Stimulated activated CD4-positive, alpha-beta T cell treated with anti-CD3 and anti-CD28 coated beads, Interleukin-15, amount 100 ng/mL, for 48 hours (primary cell): ENCODE measurements around the gene RPRD1A.
"Not testable (repeated sequence)": the region's sequence is repeated elsewhere in the genome, so short reads cannot be mapped to it uniquely, and the experiment has no call there.

ENCODE experiments used
- DNase-seq, 2 donors: peaks; one replicate each; pipeline ENCODE4 v3.0.0-alpha.2; 2020; ENCODE audit warnings: low read depth in 2 of 2

RPRD1A gene

DNA sequence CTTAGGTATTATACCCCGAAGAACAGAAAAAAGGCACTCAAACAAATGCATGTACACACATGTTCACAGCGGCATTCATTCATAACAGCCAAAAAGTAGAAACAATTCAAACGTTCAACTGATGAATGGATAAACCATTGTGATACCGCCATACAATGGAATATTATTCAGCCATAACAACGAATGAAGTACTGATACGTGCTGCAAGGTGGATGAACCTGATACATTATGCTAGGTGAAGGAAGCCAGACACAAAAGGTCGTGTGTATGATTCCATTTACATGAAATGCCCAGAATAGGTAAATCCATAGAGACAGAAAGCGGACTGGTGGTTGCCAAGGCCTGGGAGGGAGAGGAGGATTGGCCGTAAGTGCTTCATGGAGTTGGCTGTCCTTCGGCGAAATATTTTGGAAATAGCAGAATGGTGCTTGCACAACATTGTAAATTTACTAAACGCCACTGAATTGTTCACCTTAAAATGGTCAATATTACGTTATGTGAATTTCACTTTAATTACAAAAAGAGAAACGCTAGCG lies 95.6 kb downstream of the RPRD1A start:
- DNase-seq, result no peak

DNA sequence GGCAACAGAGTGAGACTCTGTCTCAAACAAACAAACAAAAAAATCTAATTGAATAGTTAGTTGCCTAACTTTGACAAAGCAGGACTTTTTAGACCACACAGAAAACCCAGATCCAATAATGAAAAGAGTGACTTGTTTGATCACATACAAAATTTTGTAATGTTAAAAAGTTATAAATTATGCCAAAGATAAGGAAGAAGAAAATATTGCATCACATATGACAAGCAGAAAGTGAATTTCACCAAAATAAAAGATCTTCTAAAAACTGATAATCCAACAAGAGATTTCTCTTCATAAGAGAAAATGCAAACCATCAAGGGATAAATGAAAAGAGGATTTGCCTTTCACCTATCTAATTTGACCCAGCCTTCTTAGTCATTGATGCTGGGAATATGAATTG lies 97.7 kb downstream of the RPRD1A start:
- DNase-seq, result no peak

DNA sequence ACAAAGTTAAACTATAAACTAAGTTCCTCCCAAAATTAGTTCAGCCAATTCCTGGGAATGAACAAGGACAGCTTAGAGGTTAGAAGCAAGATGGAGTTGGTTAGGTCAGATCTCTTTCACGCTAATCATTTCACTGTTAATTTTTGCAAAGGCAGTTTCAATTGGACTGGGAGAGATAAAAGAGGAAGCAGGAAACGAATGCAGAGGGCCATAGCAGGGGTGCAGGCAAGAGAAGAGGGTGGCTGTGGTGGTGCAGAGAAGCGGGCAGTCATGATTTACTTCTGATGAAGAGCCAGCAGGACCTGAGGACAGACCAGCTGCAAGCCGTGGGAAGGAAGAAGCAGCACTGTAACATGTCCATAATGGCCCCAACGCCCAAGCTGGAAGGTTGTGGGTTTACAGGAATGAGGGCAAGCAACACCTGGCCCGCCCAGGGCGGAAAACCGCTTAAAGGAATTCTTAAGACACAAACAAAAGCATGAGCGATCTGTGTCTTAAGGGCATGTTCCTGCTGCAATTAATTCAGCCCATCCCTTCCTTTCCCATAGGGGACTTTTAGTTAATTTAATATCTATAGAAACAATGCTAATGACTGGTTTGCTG lies 99.0 kb downstream of the RPRD1A start:
- DNase-seq, result no peak

DNA sequence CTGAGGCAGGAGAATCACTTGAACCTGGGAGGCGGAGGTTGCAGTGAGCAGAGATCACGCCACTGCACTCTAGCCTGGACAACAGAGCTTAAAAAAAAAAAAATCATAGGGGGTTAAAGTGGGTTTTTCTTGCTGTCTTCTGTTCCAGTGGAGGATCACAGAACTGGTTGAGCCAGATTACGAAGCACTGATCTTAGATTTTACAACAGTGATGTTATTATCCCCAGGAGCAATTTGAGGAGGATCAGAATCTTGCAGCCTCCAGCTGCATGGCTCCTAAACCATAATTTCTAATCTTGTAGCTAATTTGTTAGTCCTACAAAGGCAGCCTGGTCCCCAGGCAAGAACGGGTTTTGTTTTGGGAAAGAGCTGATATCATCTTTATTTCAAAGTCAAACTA lies 99.5 kb downstream of the RPRD1A start:
- not testable (repeated sequence) for DNase-seq

DNA sequence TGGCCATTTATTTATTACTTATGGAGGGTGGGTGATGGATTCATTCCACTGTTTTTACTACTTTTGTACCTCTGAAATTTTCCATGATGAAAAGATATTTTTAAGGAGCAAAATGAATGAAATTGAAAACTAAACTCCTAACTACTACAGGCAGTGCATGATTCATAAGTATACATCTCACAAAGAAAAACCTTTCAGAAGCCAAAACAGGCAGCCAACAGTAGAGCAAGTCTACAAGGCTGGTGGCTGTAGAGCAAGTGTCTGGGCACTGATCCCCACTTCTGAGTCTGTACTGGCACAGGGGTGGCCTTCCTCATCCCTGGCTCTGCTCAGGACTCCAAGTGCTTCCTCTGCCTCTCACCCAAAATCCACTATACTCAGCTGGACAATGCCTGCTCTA lies 103.0 kb downstream of the RPRD1A start:
- DNase-seq, result no peak

DNA sequence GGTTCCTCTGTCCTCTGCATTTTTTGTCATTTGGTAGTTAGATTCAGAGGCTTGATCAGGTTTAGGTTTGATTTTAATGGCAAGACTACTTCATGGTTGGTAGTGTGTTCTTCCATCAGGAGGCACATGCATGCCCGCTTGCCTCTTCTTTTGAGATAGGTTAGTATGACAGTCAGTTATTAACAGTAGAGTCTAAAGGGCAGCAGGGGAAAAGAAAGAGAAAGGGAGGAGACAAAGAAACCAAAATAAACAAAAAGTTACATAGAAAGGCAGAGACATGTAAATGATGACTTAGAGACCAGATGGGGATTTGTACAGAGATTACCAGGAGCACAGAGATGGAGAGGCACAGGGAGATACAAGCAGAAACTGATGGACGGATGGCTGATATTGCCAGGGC lies 105.0 kb downstream of the RPRD1A start:
- no peak for DNase-seq

DNA sequence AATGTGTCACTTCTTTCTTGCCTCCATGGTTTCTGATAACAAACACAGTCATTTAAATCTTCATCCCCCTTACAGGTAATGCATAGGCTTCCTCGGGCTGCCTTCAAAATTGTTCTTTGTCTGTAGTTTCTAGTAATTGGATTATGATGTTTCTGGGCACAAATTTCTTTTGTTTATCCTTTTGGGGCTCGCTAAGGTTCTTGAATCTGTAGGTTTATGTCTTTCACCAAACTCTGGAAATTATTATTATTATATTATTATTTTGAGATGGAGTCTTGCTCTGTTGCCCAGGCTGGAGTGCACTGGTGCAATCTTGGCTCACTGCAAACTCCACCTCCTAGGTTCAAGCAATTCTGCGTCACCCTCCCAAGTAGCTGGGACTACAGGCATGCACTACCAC lies 111.1 kb downstream of the RPRD1A start:
- no peak for DNase-seq

DNA sequence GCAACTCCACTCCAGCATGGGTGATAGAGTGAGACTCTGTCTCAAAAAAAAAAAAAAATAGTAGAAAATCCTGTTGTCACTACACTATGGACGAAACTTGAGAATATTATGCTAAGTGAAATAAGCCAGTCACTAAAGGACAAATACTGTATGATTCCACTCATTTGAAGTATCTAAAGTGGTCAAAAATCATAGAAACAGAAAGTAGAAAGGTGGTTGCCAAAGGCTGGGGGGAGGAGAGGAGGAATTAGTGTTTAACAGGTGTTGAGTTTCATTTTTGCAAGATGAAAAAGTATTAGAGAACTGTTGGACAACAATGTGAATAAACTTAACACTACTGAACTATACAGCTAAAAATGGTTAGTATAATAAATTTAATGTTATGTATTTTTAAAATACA lies 113.7 kb downstream of the RPRD1A start:
- DNase-seq, result no peak

DNA sequence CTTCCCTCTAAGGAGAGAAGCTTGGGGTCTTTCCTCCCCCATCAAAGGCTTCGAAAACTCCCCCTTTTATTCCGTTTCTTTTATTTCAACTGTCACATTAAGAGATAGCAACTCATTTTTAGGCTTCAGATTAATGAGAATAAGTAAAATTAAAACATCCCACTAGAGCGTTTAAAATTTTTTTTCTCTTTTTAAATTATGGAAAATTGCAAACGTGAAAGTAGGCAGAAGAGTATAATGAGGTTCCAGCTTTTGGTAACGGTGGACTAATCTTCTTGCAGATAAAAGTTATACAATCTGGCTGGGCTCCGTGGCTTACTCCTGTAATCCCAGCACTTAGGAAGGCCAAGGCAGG lies 116.8 kb downstream of the RPRD1A start:
- no peak for DNase-seq

DNA sequence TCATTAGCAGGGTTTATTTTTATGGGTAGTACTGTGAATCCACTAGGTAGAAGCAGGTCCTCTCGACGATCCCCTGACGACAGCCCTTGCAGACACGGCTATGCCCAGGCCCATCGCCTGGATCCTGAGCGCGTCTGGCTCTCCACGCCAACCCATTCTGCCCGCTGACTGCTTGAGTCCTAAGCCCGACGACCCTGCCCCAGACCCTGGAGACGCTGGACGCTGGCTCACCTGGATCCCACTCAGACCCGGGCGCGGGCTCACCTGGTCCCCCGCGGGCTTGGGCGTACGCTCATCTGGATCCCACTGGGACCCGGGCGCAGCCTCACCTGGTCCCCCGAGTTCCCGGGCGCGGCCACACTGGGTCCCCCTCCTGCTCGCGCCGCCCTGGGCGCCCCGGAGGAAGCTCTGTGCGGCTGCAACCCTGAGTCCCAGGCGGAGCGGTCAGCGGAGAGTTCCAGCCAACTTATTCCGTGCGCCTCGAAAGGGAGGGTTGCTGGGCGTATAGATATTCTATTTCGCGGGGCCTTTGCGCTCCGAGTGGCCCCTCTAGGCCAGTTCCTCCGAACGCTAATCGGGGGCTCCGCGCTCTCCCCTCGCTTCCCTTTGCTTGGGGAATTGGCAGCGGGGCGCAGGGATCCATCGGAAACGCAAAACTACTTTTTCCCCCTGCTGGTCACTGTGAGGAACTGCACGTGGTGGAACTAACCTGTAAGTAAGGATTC lies 117.3 kb downstream of the RPRD1A start:
- DNase-seq, result no peak

DNA sequence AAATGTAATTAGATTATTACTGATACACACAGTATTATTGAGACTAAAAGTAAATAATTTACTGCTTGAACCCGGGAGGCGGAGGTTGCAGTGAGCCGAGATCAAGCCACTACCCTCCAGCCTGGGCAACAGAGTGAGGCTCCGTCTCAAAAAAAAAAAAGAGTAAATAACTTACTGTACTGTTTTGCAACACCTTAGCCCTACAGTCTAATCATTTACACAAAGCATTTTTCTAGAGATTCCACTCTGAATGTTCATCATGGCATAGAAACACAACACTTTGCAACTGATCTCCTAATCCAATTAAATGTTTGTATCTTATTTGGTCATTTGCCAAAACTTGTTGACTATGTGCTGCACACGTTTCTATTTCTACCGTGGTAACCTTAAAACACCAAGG lies 118.3 kb downstream of the RPRD1A start:
- DNase-seq, result no peak

DNA sequence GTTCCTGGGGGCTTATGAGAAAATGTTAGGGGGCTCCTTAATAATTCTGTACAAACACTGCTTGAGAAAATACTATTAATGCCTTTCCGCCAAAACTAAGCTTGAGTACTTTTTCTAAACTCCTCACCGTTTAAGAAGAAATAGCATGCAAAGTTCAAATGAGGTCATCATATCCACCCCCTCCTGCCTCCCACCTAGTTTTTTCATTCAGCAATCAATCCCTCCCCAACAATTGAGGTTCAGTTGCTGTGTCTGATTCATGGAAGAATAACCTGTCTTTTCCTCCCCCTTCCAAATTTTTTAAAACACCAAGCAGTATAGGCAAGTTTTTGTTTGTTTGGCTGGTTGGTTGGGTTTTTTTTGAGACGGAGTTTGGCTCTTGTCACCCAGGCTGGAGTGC lies 119.3 kb downstream of the RPRD1A start:
- no peak for DNase-seq

DNA sequence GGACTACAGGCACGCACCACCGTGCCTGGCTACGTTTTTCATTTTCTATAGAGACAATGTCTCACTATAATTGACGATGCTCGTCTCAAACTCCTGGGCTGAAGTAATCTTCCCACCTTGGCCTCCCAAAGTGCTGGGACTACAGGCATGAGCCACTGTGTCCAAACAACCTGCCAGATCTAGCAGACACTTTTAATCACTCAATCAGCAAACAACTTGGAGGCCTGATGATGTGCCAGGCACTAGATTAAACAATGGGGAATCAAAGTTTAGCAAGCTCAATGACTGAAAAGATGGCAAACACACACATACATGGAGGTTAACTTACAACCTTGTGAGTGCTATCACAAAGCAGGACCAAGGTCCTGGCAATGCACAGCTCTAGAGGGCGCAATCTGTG lies 124.7 kb downstream of the RPRD1A start:
- DNase-seq, result no peak

DNA sequence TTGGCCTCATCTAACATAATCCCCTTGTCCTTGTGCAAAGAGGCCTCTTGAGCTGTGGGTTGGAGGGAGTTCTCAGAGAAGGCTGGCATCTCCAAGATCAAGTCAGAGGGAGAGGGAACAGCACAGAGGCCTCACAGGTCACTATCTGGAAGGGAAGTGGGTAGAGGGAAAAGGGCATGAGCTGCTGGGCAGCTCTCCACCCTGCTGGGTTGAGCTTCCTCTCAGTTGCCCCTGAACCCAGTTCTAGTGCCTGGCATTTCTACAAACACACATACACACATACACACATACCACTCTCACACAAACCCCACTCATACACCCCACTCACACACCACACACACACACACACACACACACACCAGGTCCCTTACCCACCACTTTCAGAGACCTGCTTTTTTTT lies 125.2 kb downstream of the RPRD1A start:
- no peak for DNase-seq

DNA sequence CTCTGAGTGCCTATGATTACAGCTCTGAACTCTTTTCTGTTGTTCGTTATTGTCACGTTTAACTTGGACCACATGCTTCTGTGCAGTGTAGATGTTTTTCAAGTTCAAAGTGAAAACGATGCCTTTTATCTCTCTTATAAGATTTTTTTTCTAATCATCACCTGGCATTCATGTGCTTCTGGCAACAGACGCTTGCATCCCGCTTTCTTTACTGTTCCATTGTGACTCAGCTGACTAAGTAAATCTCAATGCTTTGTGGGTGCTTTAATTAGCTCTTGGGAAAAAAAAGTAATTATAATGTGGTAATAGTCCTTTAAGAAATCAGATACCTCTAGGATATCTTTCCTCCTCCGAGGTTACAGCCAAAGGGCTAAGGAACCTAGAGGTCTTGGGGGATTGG lies 126.1 kb downstream of the RPRD1A start:
- no peak for DNase-seq
